GM12864 (cell line): Measurements from ENCODE around the gene RC3H1.

ENCODE experiments used
- DNase-seq: peaks from one replicate; pipeline ENCODE4 v3.0.0-alpha.2; 2011; ENCODE audit warnings: low read depth
- H3K4me3 ChIP-seq: 2 replicates; pipeline ENCODE4 v1.5.1; 2011; ENCODE audit warnings: mild to moderate bottlenecking, low read depth, low read length, control low read depth
- CTCF ChIP-seq: IDR thresholded peaks from 2 replicates; pipeline ENCODE4 v1.5.1; 2011; ENCODE audit warnings: low read depth, mild to moderate bottlenecking, moderate library complexity, low read length, control low read depth, inconsistent platforms; ENCODE audit errors: missing control alignments

Gene RC3H1

GRCh38 chr1:174022976-174023277 lies 770 bp upstream of the RC3H1 start:
- peak overlapping the region; percentile 100; the same call in 1 of the 2 replicates for H3K4me3 ChIP-seq
- no peak for TF ChIP-seq CTCF
- DNase-seq: no peak

- no peak for TF ChIP-seq CTCF
- no peak for DNase-seq
- peak overlapping the region; percentile 100 for H3K4me3 ChIP-seq
These were observed 522 bp downstream of the RC3H1 start for GRCh38 chr1:174021591-174022079.

DNA sequence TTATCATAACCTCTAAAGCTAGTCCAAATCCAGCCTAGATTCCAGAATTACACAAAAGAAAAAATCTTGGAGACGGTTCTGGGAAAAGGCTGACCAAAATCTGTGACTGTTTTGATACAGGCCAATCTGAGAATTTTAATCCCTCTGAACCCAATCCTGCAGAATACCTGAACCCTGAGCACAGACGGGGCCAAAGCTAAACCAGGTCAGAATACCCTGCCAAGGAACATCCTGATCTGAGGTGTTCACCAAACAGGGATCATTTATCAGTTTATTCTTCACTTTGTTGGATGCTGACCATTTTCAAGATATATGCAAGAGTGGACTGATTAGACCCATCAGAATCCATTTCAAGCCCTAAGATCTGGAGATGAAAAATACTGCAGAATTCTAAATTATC lies 3.6 kb downstream of the RC3H1 start:
- H3K4me3 ChIP-seq: no peak overlapping the region
- DNase-seq: no peak
- no peak for TF ChIP-seq CTCF

DNA sequence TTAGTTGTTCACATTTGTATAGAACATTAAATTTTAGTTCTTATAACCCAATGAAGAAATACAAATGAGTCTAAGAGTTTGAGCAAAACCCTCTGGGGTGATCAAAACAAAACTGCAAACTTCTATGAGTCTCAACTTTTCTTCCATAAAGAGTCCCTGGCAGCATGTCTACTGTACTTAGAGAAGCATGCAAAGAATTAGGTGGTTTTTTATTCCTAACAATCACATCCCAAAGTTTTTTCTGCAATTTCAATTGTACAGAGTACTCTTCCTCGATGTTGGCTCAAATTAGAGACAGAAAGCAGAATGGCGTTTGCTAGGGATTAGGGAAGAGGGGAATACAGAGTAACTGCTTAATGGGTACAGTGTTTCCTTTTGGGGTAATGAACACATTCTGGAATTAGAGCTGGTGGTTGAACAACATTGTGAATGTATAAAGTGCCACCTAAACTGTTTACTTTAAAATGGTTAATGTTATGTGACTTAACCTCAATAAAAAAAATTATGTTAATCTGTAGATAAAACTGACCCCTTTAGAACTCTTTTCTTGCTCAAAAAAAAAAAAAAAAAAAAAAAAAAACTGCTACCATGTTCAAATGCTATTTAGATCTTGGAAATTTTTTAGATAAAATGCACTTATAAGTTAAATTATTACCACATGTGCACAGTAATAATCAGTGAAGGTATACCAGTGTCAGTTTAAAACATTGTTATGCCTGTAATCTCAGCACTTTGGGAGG lies 4.8 kb downstream of the RC3H1 start:
- no peak overlapping the region for H3K4me3 ChIP-seq
- TF ChIP-seq CTCF: no peak
- no peak for DNase-seq

GRCh38 chr1:174013864-174014418 lies 8.2 kb downstream of the RC3H1 start:
- no peak overlapping the region for H3K4me3 ChIP-seq
- no peak for DNase-seq
- TF ChIP-seq CTCF: no peak

- no peak for DNase-seq
- H3K4me3 ChIP-seq: no peak overlapping the region
These were observed 13.2 kb downstream of the RC3H1 start for GRCh38 chr1:174008979-174009378.

More at GRCh38 chr1:174008979-174009378, 13.2 kb downstream of the RC3H1 start:
- TF ChIP-seq CTCF: no peak
